Activated T-cell treated with anti-CD3 and anti-CD28 coated beads, Interleukin-2, amount 50 U/mL, for 72 hours (primary cell): ENCODE results near the gene FGF21. TPM values are rescaled to one million over a fixed set of nuclear protein-coding genes. Genes with fewer than 3 reads are reported as not detected.

Experiments used
- total RNA-seq, 2 donors: library from RNA; stranded (reverse); gene quantifications; one replicate each; pipeline ENCODE4 v1.2.3, GENCODE V29; 2022

FGF21 gene
- total RNA-seq, 2 donors from 2014 or later, result not detected

Other genes starting within 250 kb of the FGF21 start
- gene LMTK3, start 243.7 kb upstream of the FGF21 start, total RNA-seq, result 1 to 10 TPM; 6.0 to 6.6 TPM
- gene SULT2B1, start 203.4 kb upstream of the FGF21 start, total RNA-seq, result not detected
- not detected for gene SPACA4, start 148.8 kb upstream of the FGF21 start, total RNA-seq
- gene FAM83E, start 140.4 kb upstream of the FGF21 start, total RNA-seq, result 1 to 10 TPM; 7.5 to 8.5 TPM
- 1,000 to 10,000 TPM; 1,953 to 2,080 TPM for gene RPL18, start 136.3 kb upstream of the FGF21 start, total RNA-seq
- gene SPHK2, start 136.0 kb upstream of the FGF21 start, total RNA-seq, result 10 to 100 TPM; 26.9 to 27.2 TPM
- 10 to 100 TPM in 1 of 2 donors, 1 to 10 TPM in 1; 8.2 to 13.4 TPM for gene DBP, start 118.1 kb upstream of the FGF21 start, total RNA-seq
- gene CA11, start 109.3 kb upstream of the FGF21 start, total RNA-seq, result 10 to 100 TPM; 10.5 to 11.9 TPM
- 1 to 10 TPM; 1.9 to 2.1 TPM for gene NTN5, start 82.5 kb upstream of the FGF21 start, total RNA-seq
- not detected for gene FUT2, start 59.6 kb upstream of the FGF21 start, total RNA-seq
- gene MAMSTR, start 35.8 kb upstream of the FGF21 start, total RNA-seq, result under 1 TPM; 0.69 to 0.89 TPM
- gene RASIP1, start 14.9 kb upstream of the FGF21 start, total RNA-seq, result under 1 TPM; 0.53 to 0.86 TPM
- gene IZUMO1, start 8.6 kb upstream of the FGF21 start, total RNA-seq, result under 1 TPM; 0.14 to 0.32 TPM
- under 1 TPM; 0.29 to 0.32 TPM for gene FUT1, start 2.9 kb upstream of the FGF21 start, total RNA-seq
- gene BCAT2, start 55.5 kb downstream of the FGF21 start, total RNA-seq, result 10 to 100 TPM; 42.1 to 49.5 TPM
- gene HSD17B14, start 81.0 kb downstream of the FGF21 start, total RNA-seq, result 1 to 10 TPM; 2.0 to 3.2 TPM
- gene PLEKHA4, start 113.1 kb downstream of the FGF21 start, total RNA-seq, result 10 to 100 TPM; 16.2 to 24.5 TPM
- gene PPP1R15A, start 116.9 kb downstream of the FGF21 start, total RNA-seq, result 100 to 1,000 TPM; 130 to 153 TPM
- gene TULP2, start 143.2 kb downstream of the FGF21 start, total RNA-seq, result 1 to 10 TPM in 1 of 2 donors, under 1 TPM in 1; 0.79 to 3.3 TPM
- 100 to 1,000 TPM; 168 to 183 TPM for gene NUCB1, start 144.8 kb downstream of the FGF21 start, total RNA-seq
- gene DHDH, start 178.2 kb downstream of the FGF21 start, total RNA-seq, result 1 to 10 TPM; 3.2 to 3.6 TPM
- gene BAX, start 199.4 kb downstream of the FGF21 start, total RNA-seq, result 100 to 1,000 TPM; 318 to 448 TPM
- gene FTL, start 209.8 kb downstream of the FGF21 start, total RNA-seq, result 100 to 1,000 TPM; 681 to 811 TPM
- 10 to 100 TPM; 25.9 to 29.4 TPM for gene GYS1, start 237.8 kb downstream of the FGF21 start, total RNA-seq
- gene RUVBL2, start 238.4 kb downstream of the FGF21 start, total RNA-seq, result 10 to 100 TPM; 83.4 to 92.5 TPM